GM23338 (cell line): ENCODE measurements around the gene PRRC2A. TPM values are rescaled to one million over a fixed set of nuclear protein-coding genes. Genes with fewer than 3 reads are reported as not detected.

Experiments
- ATAC-seq: fragments of 200-7000 bp; cut with Tn5 transposase; 3 replicates; pipeline ENCODE4 v1.9.1; 2020
- DNase-seq: peaks from one replicate; pipeline ENCODE4 v3.0.0-alpha.2; 2015; ENCODE audit warnings: low spot score
- H2AFZ ChIP-seq: fragments of 200-600 bp; sonication (generic); 2 replicates; pipeline ENCODE4 v1.8.0; 2016; ENCODE audit warnings: antibody characterized with exemption, mild to moderate bottlenecking, moderate library complexity
- H3F3A ChIP-seq: fragments of 200-600 bp; sonication (generic); replicated peaks from 2 replicates; pipeline ENCODE4 v1.8.0; 2017; ENCODE audit warnings: antibody characterized with exemption, mixed run types, low read depth
- H3K27ac ChIP-seq: fragments of 200-600 bp; sonication (generic); 2 replicates; pipeline ENCODE4 v1.6.1; 2016; ENCODE audit warnings: low read depth
- H3K27me3 ChIP-seq: fragments of 200-600 bp; sonication (generic); 2 replicates; pipeline ENCODE4 v1.8.0; 2016; ENCODE audit warnings: mild to moderate bottlenecking, mixed run types, moderate library complexity; ENCODE audit not compliant: insufficient read depth
- H3K36me3 ChIP-seq: fragments of 200-600 bp; sonication (generic); 2 replicates; pipeline ENCODE4 v1.8.0; 2016; ENCODE audit warnings: mild to moderate bottlenecking; ENCODE audit not compliant: insufficient read depth
- H3K4me1 ChIP-seq: fragments of 200-600 bp; sonication (generic); 2 replicates; pipeline ENCODE4 v1.8.0; 2016; ENCODE audit warnings: mild to moderate bottlenecking, moderate library complexity; ENCODE audit not compliant: insufficient read depth
- H3K4me2 ChIP-seq: fragments of 200-600 bp; sonication (generic); 2 replicates; pipeline ENCODE4 v1.7.1; 2017; ENCODE audit warnings: mixed run types
- H3K4me3 ChIP-seq: fragments of 200-600 bp; sonication (generic); 2 replicates; pipeline ENCODE4 v1.6.1; 2016; ENCODE audit warnings: mixed run types
- H3K79me2 ChIP-seq: fragments of 200-600 bp; sonication (generic); replicated peaks from 2 replicates; pipeline ENCODE4 v1.8.0; 2017; ENCODE audit warnings: mild to moderate bottlenecking; ENCODE audit not compliant: insufficient read depth
- H3K9me2 ChIP-seq: fragments of 200-600 bp; sonication (generic); 2 replicates; pipeline ENCODE4 v1.8.0; 2017; ENCODE audit not compliant: insufficient read depth
- H4K20me1 ChIP-seq: fragments of 200-600 bp; sonication (generic); replicated peaks from 2 replicates; pipeline ENCODE4 v1.8.0; 2017; ENCODE audit warnings: mild to moderate bottlenecking; ENCODE audit not compliant: insufficient read depth
- H3K27ac Mint-ChIP-seq: 2 replicates; pipeline ENCODE4 v1.8.0; 2020; ENCODE audit warnings: inconsistent platforms, mild to moderate bottlenecking, moderate library complexity, mixed read lengths
- H3K27me3 Mint-ChIP-seq: 3 replicates; pipeline ENCODE4 v1.8.0; 2022; ENCODE audit warnings: low read depth, mild to moderate bottlenecking, moderate library complexity, mixed read lengths, inconsistent platforms; ENCODE audit not compliant: insufficient read depth, poor library complexity
- H3K36me3 Mint-ChIP-seq: 3 replicates; pipeline ENCODE4 v1.8.0; 2021; ENCODE audit warnings: low read depth, mild to moderate bottlenecking, inconsistent platforms, moderate library complexity, mixed read lengths
- H3K4me1 Mint-ChIP-seq: 3 replicates; pipeline ENCODE4 v1.8.0; 2020; ENCODE audit warnings: mild to moderate bottlenecking, inconsistent platforms, mixed read lengths
- H3K4me3 Mint-ChIP-seq: 3 replicates; pipeline ENCODE4 v1.8.0; 2021; ENCODE audit warnings: moderate library complexity, mild to moderate bottlenecking, inconsistent platforms, mixed read lengths
- H3K9me3 Mint-ChIP-seq: 3 replicates; pipeline ENCODE4 v1.8.0; 2020; ENCODE audit warnings: moderate library complexity, mild to moderate bottlenecking, inconsistent platforms, mixed read lengths
- CREB1 ChIP-seq: fragments of 250-450 bp; sonication (Bioruptor Pico); IDR thresholded peaks from 2 replicates; pipeline ENCODE4 v1.5.0; 2020; ENCODE audit warnings: low read depth, mild to moderate bottlenecking, moderate library complexity
- ETS1 ChIP-seq: IDR thresholded peaks from 2 replicates; pipeline ENCODE4 v1.6.1; 2016; ENCODE audit warnings: antibody characterized with exemption
- EZH2 ChIP-seq: fragments of 200-600 bp; sonication (generic); IDR thresholded peaks from one replicate; pipeline ENCODE4 v1.8.0; 2017; ENCODE audit warnings: antibody characterized with exemption, mild to moderate bottlenecking, low read depth; ENCODE audit not compliant: unreplicated experiment
- EZH2phosphoT487 ChIP-seq: fragments of 200-600 bp; sonication (generic); IDR thresholded peaks from one replicate; pipeline ENCODE4 v1.8.1; 2018; ENCODE audit warnings: antibody characterized with exemption; ENCODE audit not compliant: unreplicated experiment
- JUNB ChIP-seq: IDR thresholded peaks from one replicate; pipeline ENCODE4 v1.6.1; 2016; ENCODE audit warnings: antibody characterized with exemption; ENCODE audit not compliant: unreplicated experiment
- REST ChIP-seq: IDR thresholded peaks from one replicate; pipeline ENCODE4 v1.6.1; 2018; ENCODE audit warnings: antibody characterized with exemption; ENCODE audit not compliant: unreplicated experiment
- STAT1 ChIP-seq: IDR thresholded peaks from one replicate; pipeline ENCODE4 v1.6.1; 2016; ENCODE audit warnings: antibody characterized with exemption; ENCODE audit not compliant: unreplicated experiment
- ZNF114 ChIP-seq: fragments of 250-450 bp; sonication (Bioruptor Pico); IDR thresholded peaks from 2 replicates; pipeline ENCODE4 v1.5.0; 2020; ENCODE audit warnings: mild to moderate bottlenecking, moderate library complexity
- ZNF331 ChIP-seq: fragments of 250-450 bp; sonication (Bioruptor Pico); IDR thresholded peaks from 2 replicates; pipeline ENCODE4 v1.5.0; 2020; ENCODE audit warnings: low read depth, mild to moderate bottlenecking, moderate library complexity
- ZNF462 ChIP-seq: fragments of 250-450 bp; sonication (Bioruptor Pico); IDR thresholded peaks from 2 replicates; pipeline ENCODE4 v1.5.0; 2020; ENCODE audit warnings: mild to moderate bottlenecking, moderate library complexity
- polyA plus RNA-seq: library from polyadenylated mRNA; unstranded; fragments of >200 nt; fragmentation: Nextera tagmentation; extraction: Ambion mirVana; gene quantifications from 2 replicates; pipeline ENCODE4 v1.2.1, GENCODE V29; 2016
- total RNA-seq: library from RNA; depleted of rRNA; stranded (reverse); fragments of >200 nt; shearing (Covaris generic); gene quantifications from 2 replicates; pipeline ENCODE4 v1.2.3, GENCODE V29; 2014

The PRRC2A gene
- total and polyA plus RNA-seq, 2 experiments from 2014 or later, result 213 to 273 TPM

- no peak for DNase-seq
- Histone ChIP-seq H3K36me3 (no peaks in the 10 kb centered on the region), H3K4me1 (peaks cover 4% of the 10 kb centered on the region; the same call in 1 of the 2 replicates), H2AFZ (no peak overlapping the region), H3K27me3 (peaks cover 18% of the 10 kb centered on the region), H3K27ac (no peak overlapping the region), H3F3A (no peaks in the 10 kb centered on the region), H3K4me3 (no peak overlapping the region), H3K79me2 (no peaks in the 10 kb centered on the region), H3K4me2 (no peak overlapping the region), H4K20me1 (no peaks in the 10 kb centered on the region), H3K9me2 (no peaks in the 10 kb centered on the region)
- Mint-ChIP-seq H3K27me3 (peaks cover 40% of the 10 kb centered on the region), H3K4me3 (no peak overlapping the region), H3K36me3 (no peaks in the 10 kb centered on the region; the same call in 2 of the 3 replicates), H3K27ac (no peak overlapping the region), H3K4me1 (peaks cover 27% of the 10 kb centered on the region), H3K9me3 (peaks cover 3% of the 10 kb centered on the region; the same call in 2 of the 3 replicates)
- no peak for ATAC-seq
- no peak for TF ChIP-seq CREB1
- no peak for TF ChIP-seq JUNB
- no peak for TF ChIP-seq STAT1
- TF ChIP-seq ZNF114 (CRISPR knock-in tag), result no peak
- TF ChIP-seq ETS1, result no peak
- no peak for TF ChIP-seq EZH2phosphoT487
- TF ChIP-seq EZH2, result no peak
- TF ChIP-seq ZNF331 (CRISPR knock-in tag), result no peak
- no peak for TF ChIP-seq ZNF462 (CRISPR knock-in tag)
- TF ChIP-seq REST, result no peak
Observed at GRCh38 chr6:31576897-31577578, 43.5 kb upstream of the PRRC2A start.
